CD4-positive, alpha-beta T cell treated with Interleukin-10 for 1 hour (primary cell): Measurements from ENCODE around the gene SMIM28.
A peak's percentile ranks its signal among the peaks of the same experiment; 100 is the strongest.
"Not testable (repeated sequence)": the region's sequence is repeated elsewhere in the genome, so short reads cannot be mapped to it uniquely, and the experiment has no call there.

Experiments used
- DNase-seq: peaks from one replicate; pipeline ENCODE4 v3.0.0-alpha.2; 2020

The SMIM28 gene

GRCh38 chr6:138377844-138378243 is at the start of gene SMIM28:
Gene SMIM28, plus strand, starts transcription at chr6:138377905. Its CDS starts 168 bp downstream, at chr6:138378073.
- no peak for DNase-seq

DNA sequence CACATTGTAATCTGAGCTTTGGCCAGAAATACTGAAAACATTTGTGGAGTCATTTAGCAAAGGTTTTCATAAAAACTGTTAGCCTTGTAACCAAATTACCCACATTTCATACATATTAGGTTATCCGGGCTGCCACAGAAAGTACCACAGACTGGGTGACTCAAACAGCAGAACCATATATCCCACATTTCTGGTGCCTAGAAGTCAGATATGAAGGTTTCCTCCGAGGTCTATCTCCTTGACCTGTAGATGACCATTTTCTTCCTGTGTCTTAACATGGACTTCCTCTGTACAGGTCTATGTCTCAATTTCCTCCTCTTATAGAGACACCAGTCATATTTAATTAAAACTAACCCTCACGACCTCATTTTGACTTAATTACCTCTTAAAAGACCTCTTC is 49.5 kb upstream of the SMIM28 start:
- DNase-seq: no peak

- no peak for DNase-seq
Measured at GRCh38 chr6:138330763-138331162, 46.9 kb upstream of the SMIM28 start.

- DNase-seq: no peak
Measured at GRCh38 chr6:138331444-138331843, 46.3 kb upstream of the SMIM28 start.

- no peak for DNase-seq
Measured at GRCh38 chr6:138331984-138332383, 45.7 kb upstream of the SMIM28 start.

- DNase-seq: no peak
Measured at GRCh38 chr6:138334000-138334399, 43.7 kb upstream of the SMIM28 start.

- DNase-seq: no peak
Measured at GRCh38 chr6:138334963-138335362, 42.7 kb upstream of the SMIM28 start.

DNA sequence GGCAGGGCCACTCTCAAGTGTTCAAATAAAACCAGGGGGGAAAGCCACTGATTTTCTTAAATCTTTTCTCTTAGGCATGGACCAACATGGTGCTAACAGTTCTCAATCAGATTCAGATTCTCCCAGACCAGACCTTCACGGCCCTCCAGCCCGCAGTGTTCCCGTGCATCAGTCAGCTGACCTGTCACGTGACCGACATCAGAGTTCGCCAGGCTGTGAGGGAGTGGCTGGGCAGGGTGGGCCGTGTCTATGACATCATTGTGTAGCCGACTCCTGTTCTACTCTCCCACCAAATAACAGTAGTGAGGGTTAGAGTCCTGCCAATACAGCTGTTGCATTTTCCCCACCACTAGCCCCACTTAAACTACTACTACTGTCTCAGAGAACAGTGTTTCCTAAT is 41.5 kb upstream of the SMIM28 start:
- no peak for DNase-seq

DNA sequence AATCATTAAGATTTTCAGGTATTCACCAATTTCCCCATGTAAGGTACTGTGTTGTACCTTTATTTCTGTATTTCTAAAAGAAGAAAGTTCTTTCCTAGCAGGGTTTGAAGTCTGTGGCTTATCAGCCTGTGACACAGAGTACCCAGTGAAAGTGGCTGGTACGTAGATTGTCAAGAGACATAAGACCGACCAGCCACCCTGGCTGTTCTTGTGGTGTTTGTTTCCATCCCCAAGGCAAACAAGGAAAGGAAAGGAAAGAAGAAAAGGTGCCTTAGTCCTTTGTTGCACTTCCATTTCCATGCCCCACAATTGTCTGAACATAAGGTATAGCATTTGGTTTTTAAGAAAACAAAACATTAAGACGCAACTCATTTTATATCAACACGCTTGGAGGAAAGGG is 40.6 kb upstream of the SMIM28 start:
- no peak for DNase-seq

DNA sequence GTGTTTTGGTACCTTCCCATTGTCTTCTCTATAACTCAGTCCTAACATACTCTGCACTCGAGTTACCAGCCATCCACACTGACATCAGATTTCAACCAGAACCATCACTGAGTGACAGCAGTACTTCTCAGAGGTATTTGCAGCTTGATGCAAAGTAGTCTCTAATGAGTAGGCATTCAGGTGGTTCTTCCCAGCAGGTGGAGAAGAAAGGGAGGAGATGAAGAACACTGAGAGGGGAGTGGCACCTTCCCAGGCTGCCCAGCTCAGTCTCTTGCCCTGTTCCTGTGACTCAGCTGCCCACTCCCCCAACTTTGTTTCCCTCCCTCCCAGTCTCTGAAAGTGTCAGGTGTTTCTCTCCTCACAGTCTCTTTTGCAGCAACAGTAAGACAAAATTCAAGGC is 38.7 kb upstream of the SMIM28 start:
- no peak for DNase-seq

GRCh38 chr6:138341176-138341575 is 36.5 kb upstream of the SMIM28 start:
- no peak for DNase-seq

DNA sequence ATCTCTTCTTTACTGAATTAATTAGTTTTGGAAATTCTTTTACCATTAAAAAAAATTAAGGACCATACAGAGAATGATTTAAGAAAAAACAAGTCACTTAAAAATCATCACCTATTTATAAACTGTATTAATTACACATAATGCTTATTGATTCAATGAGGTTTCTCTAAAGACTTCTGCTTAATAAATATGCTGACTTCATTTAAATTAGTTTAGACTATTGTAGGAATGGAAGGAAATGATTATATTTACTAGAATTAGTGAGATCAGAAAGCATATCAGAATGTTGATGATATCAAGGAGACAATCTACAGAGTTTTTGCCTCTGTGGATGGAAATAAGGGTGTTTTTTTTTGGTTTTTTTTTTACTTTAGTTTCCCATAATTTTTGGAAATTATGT is 34.6 kb upstream of the SMIM28 start:
- no peak for DNase-seq

- no peak for DNase-seq
Measured at GRCh38 chr6:138345565-138346285, 32.0 kb upstream of the SMIM28 start.

- DNase-seq: no peak
Measured at GRCh38 chr6:138346302-138347195, 31.2 kb upstream of the SMIM28 start.

- no peak for DNase-seq
Measured at GRCh38 chr6:138347864-138348263, 29.8 kb upstream of the SMIM28 start.

DNA sequence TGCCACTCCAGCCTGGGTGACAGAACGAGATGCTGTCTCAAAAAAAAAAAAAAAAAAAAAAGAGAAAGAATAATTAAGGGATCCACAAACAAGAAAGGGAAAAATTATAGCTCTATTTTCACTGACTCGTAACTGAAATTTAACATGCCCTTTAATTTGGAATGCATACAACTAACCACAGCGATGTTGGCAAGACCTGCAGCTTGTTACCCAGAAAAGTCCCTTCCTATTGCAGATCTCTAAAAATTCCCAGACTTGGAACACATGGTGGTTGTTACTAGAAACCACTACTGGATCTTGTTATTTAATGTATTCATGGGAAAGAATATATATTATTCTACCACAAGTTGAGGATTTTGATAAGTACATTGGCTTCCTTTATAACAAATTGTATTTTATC is 27.8 kb upstream of the SMIM28 start:
- DNase-seq: no peak

DNA sequence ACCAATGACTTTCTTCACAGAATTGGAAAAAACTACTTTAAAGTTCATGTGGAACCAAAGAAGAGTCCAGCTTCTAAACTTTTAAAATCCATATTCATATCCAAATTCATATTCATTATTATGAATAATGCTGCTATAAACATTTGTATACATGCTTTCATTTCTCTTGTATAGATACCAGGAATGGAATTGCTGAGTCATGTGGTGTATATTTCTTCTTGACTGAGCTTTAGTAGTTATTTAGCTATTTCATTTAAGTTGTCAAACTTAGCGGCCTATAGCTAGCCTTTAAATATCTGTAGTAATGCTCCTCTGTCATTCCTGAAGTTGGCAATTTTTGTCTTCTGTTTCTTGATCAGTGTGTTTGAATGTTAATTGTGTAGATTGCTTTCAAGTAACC is 19.8 kb upstream of the SMIM28 start:
- no peak for DNase-seq

DNA sequence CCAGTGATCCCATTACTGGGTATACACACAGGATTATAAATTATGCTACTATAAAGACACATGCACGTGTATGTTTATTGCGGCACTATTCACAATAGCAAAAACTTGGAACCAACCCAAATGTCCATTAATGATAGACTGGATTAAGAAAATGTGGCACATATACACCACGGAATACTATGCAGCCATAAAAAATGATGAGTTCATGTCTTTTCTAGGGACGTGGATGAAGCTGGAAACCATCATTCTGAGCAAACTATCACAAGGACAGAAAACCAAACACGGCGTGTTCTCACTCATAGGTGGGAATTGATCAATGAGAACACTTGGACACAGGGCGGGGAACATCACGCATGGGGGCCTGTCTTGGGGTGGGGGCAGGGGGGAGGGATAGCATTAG is 9.0 kb upstream of the SMIM28 start:
- not testable (repeated sequence) for DNase-seq

- no peak for DNase-seq
Measured at GRCh38 chr6:138370631-138371451, 6.9 kb upstream of the SMIM28 start.

DNA sequence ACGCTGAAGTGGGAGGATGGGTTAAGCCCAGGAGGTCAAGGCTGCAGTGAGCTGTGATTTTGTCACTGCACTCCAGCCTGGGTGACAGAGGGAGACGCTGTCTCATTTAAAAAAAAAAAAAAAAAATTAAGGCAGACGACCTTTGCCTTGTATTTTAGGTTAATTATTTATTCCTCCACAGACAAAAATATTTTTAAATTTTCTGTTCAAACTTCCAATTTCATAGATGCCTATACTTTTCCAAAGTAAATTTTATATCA is 6.3 kb upstream of the SMIM28 start:
- DNase-seq: no peak

DNA sequence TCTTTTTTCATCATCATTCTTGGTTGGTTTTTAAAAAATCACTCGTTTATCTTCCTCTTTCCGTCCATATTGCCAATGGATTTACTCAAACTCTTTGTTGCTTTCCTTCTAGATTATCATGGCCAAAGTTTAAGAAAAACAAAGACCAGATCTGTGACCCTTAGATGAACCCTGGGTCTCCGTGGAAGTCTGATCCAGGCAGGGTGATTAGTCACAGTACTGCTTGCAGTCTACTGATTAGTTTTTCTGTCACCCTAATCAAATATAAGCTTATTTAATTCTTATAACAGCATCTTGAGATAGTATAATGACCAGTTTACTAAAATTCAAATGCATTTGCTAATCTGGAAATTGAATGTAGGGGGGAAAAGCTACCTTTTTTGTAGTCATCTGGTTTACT is 6.0 kb upstream of the SMIM28 start:
- DNase-seq: no peak

- DNase-seq: peak; percentile 21
Measured at GRCh38 chr6:138372711-138373463, 4.8 kb upstream of the SMIM28 start.

- no peak for DNase-seq
Measured at GRCh38 chr6:138374230-138374629, 3.5 kb upstream of the SMIM28 start.
